ENCODE data around the gene PHACTR3. TPM values are rescaled to one million over a fixed set of nuclear protein-coding genes. Genes with fewer than 3 reads are reported as not detected.

The PHACTR3 gene
- total RNA-seq, 1 experiment from 2014 or later: not detected

DNA sequence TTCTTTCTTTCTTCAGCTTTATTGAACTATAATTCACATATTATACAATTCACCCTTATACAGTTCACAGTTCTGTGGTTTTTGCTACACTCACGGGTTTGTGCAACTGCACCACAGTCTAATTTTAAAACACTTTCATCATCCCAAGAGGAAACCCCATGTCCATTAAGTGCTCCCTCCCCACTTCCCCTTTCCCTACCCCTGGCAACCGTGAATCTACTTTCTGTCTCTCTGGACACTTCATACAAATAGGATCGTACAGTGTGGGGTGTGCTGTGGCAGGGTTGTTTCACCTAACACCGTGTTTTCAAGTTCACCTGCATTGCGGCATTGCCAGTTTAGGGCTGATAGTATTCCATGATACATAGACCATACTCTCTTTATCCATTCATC, 118.8 kb downstream of the PHACTR3 start:
- H3K27me3 Mint-ChIP-seq (ENCODE audit: low read depth): peaks cover 44% of the 10 kb centered on the region
- no peaks in the 10 kb centered on the region for H3K9me3 ChIP-seq (ENCODE audit: control insufficient read depth, low read depth, low read length)
- no peak for DNase-seq
- H3K36me3 Mint-ChIP-seq (ENCODE audit: insufficient read depth in 1 of 3, low read depth in 3 of 3): peaks cover 0 to 18% (median 8%) of the 10 kb centered on the region in 3 experiments; a peak in 3 of 7 replicates
- H2BK15ac ChIP-seq (ENCODE audit: low read depth, low read length): no peak overlapping the region
- WGBS (ENCODE audit: extremely low coverage, insufficient read length, low lambda C conversion rate): no CpG with 5 or more reads among the region's 5 CpGs
- no peak overlapping the region for H2BK120ac ChIP-seq (ENCODE audit: low read depth, low read length, poor library complexity, severe bottlenecking)
- H2BK12ac ChIP-seq (ENCODE audit: insufficient read length, low read depth, low read length): no peak overlapping the region
- H3K79me2 ChIP-seq (ENCODE audit: insufficient read depth, low read length): no peaks in the 10 kb centered on the region
- no peaks in the 10 kb centered on the region for H3K23me2 ChIP-seq (ENCODE audit: insufficient read length, low read depth, low read length, poor library complexity, severe bottlenecking)
- no peak overlapping the region for H2BK20ac ChIP-seq (ENCODE audit: low read depth, low read length, poor library complexity, severe bottlenecking)
- no peak overlapping the region for H3K4me3 Mint-ChIP-seq
- H3K56ac ChIP-seq (ENCODE audit: insufficient read length, low read depth, low read length): no peak overlapping the region
- H3K27me3 ChIP-seq (ENCODE audit: insufficient read depth, low read length): no peaks in the 10 kb centered on the region
- no peak overlapping the region for H2AFZ ChIP-seq (ENCODE audit: low read length)
- no peak overlapping the region for H3K23ac ChIP-seq (ENCODE audit: insufficient read length, low read depth, low read length)
- H3K4ac ChIP-seq (ENCODE audit: low read depth, low read length): no peak overlapping the region
- H2BK5ac ChIP-seq (ENCODE audit: insufficient read length, low read length): no peak overlapping the region
- H3K9me3 Mint-ChIP-seq: peaks cover 0 to 97% of the 10 kb centered on the region in 2 experiments; a peak in 3 of 5 replicates
- H3T11ph ChIP-seq (ENCODE audit: low read length): no peak overlapping the region
- H3K18ac ChIP-seq (ENCODE audit: insufficient read length, low read depth, low read length): no peak overlapping the region
- no peaks in the 10 kb centered on the region for H3K79me1 ChIP-seq (ENCODE audit: insufficient read depth, low read depth, low read length, poor library complexity, severe bottlenecking)
- no peak overlapping the region for H3K14ac ChIP-seq (ENCODE audit: insufficient read depth, low read length)
- no peaks in the 10 kb centered on the region for H3K4me1 Mint-ChIP-seq
- H3K4me1 ChIP-seq (ENCODE audit: insufficient read depth, low read length): no peaks in the 10 kb centered on the region
- TF ChIP-seq, protein P1, sequence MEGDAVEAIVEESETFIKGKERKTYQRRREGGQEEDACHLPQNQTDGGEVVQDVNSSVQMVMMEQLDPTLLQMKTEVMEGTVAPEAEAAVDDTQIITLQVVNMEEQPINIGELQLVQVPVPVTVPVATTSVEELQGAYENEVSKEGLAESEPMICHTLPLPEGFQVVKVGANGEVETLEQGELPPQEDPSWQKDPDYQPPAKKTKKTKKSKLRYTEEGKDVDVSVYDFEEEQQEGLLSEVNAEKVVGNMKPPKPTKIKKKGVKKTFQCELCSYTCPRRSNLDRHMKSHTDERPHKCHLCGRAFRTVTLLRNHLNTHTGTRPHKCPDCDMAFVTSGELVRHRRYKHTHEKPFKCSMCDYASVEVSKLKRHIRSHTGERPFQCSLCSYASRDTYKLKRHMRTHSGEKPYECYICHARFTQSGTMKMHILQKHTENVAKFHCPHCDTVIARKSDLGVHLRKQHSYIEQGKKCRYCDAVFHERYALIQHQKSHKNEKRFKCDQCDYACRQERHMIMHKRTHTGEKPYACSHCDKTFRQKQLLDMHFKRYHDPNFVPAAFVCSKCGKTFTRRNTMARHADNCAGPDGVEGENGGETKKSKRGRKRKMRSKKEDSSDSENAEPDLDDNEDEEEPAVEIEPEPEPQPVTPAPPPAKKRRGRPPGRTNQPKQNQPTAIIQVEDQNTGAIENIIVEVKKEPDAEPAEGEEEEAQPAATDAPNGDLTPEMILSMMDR (conservative IDR thresholded peaks at IDR 0.05): no peak
- H4K20me1 ChIP-seq (ENCODE audit: control insufficient read depth, insufficient read depth, insufficient read length): no peaks in the 10 kb centered on the region
- no peak overlapping the region for H4K5ac ChIP-seq (ENCODE audit: insufficient read length, low read depth, low read length)
- H2AK5ac ChIP-seq (ENCODE audit: insufficient read length, low read length): no peak overlapping the region
- no peak overlapping the region for H3K9ac ChIP-seq (ENCODE audit: extremely low read depth, insufficient read length, low read length)
- H3K4me2 ChIP-seq (ENCODE audit: insufficient read depth, insufficient read length, low read length): no peak overlapping the region
- H3K27ac Mint-ChIP-seq: no peak overlapping the region
- H4K91ac ChIP-seq (ENCODE audit: insufficient read length, low read depth, low read length): no peak overlapping the region
- no peak overlapping the region for H3K27ac ChIP-seq (ENCODE audit: insufficient read length, low read depth, low read length)
- no peak overlapping the region for H4K8ac ChIP-seq (replicated peaks; ENCODE audit: insufficient read length, low read depth, low read length)

Data from H9 (cell line).